GM19455 (cell line): ENCODE results near the gene ATRAID.
"Not testable (repeated sequence)": the region's sequence is repeated elsewhere in the genome, so short reads cannot be mapped to it uniquely, and the experiment has no call there.

Experiments
- ATAC-seq: cut with Tn5 transposase; IDR thresholded peaks from one replicate; pipeline ENCODE4 v1.9.1; 2021; ENCODE audit not compliant: unreplicated experiment

ATRAID gene

DNA sequence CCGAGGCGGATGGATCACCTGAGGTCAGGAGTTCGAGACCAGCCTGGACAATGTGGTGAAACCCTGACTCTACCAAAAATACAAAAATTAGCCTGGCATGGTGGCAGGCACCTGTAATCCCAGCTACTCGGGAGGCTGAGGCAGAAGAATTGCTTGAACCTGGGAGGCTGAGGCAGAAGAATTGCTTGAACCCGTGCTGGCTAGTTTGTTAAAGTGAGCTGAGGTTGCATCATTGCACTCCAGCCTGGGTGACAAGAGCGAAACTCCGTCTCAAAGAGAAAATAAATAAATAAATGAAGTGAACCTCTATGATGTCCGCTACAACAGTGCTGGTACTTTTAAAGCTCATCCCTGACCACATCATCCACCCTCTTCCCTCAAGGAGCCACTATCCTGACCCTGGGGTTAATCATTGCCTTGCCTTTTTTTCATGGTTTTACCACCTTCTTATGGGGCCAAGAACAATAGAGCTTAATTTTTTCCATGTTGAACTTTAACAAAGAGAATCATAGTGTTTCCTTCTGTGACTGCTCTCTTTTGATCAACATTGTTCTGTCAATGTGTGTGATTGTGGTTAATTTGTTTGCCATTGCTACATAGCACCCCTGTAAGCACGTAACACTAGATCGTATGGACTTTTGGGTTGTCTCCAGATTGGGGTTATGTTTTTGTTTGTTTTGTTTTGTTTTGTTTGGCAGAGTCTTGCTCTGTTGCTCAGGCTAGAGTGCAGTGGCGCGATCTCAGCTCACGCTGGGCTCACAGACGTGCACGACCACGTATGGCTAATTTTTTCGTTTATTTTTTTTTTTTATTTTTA is 17.1 kb upstream of the ATRAID start:
- no peak for ATAC-seq

DNA sequence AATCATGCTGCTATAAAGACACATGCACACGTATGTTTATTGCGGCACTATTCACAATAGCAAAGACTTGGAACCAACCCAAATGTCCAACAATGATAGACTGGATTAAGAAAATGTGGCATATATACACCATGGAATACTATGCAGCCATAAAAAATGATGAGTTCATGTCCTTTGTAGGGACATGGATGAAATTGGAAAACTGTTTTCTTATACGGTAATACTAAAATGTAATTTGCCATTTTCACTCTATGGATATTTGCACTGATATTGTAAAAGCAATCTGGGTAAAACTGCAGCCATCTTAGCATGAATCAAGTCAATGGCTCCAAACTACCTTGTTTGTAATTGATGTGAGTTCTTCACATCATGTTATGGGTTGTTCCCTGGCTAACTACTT is 16.0 kb upstream of the ATRAID start:
- ATAC-seq, result not testable (repeated sequence)

DNA sequence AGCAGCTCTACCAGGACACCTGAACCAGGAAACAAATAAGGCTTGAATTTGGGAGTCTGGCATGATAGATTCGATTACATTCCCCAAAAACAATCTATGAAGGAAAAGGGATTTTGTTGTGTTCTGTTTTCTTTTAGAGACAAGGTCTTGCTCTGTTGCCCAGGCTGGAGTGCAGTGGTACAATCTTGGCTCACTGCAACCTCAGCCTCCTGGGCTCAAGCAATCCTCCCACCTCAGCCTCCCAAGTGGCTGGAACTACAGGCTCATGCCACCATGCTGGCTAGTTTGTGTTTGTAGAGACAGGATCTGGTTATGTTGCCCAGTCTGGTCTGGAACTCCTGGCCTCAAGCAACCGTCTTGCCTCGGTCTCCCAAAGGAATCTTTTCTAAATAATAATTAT is 13.8 kb upstream of the ATRAID start:
- not testable (repeated sequence) for ATAC-seq

DNA sequence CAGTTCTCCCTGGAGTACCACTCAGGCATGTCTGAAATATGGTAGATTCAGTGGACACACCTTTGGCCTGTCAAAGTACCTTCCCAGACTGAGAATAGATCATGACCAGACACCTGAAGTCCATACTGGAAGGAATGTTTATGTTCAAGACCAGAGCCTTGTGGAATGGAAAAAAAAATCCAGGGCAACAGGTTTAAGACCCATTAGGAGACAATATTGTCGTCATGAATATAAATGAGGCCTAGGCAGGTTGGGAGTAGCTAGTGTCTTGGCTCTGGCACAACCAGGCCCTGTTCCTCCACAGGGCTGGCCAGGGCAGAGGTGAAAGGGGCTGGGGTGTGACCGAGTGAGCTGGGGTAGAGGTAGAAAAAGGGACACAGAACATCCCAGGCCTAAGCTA is 13.2 kb upstream of the ATRAID start:
- no peak for ATAC-seq

DNA sequence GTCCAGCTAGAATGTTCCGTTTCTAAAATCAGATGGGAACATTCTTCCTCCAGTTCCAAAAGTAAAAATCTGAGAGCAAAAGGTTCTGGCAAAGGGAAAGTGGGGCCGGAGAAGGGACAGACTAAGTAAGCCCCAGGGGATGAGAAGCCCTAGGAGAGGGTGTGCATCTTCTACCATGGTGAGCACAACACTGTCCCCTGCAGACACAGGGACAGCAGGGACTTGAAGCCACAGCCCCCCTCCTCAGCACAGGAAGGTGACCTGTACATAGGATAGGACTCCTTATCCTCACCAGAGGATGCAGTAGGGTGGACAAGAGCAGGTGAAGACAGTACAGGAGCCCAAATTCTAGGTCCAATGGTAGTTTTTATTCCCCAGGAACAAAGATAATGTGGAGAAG is 12.6 kb upstream of the ATRAID start:
- ATAC-seq, result no peak

DNA sequence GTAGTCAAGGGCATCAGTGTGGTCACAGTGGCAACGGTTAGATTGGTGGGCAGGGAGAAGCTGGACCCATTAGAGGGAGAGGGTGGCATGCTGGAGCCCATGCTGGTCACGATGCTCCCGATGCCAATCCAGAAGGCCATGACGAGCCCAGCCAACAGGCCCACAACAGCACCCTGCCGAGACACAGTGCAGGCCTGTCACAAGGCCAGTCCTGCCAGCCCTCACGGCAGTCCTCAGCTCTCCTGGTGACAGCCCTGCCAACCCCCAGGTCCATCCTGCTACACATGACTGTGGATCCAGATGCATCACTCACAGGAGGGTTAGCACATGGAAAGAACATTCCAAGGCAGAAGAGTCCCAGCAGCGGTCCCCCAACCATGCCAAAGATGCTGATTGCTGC is 10.2 kb upstream of the ATRAID start:
- ATAC-seq, result no peak

DNA sequence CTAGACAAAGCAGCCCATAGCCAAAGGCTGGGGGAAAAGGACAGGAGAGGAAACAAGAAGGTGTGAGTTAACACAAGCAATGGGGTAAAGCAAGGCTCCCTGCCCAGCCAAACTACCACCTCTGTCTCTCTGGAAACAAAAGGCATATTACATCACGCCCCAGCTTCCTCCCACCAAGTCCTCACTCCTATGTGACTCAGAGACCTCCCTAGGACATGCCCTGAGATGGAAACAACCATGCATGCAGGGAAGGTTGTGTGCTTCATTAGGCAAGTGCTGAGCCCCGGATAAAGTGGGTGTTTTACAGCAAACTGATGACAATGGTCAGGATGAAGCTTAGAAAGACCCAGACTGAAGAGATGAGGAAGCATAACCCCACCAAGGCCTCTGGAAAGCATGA is 9.0 kb upstream of the ATRAID start:
- no peak for ATAC-seq

DNA sequence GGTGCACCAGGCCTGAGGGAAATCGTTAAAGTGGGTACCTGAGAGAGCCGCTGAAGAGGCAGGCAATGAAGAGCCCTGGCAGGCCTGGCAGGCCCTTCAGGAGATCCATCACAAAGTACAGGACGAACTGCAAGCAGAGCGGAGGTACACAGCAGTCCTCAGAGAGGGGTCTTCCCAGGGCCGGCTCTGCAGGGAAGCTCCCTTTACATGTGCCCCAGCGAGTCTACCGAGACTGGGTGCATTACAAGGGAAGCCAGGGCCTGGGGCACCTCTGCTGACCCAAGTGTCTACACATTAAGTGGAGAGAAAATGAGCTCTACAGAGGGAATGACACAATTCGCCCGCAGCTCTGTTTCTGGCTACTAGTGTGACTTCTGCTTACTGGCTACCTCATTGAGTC is 8.1 kb upstream of the ATRAID start:
- no peak for ATAC-seq

DNA sequence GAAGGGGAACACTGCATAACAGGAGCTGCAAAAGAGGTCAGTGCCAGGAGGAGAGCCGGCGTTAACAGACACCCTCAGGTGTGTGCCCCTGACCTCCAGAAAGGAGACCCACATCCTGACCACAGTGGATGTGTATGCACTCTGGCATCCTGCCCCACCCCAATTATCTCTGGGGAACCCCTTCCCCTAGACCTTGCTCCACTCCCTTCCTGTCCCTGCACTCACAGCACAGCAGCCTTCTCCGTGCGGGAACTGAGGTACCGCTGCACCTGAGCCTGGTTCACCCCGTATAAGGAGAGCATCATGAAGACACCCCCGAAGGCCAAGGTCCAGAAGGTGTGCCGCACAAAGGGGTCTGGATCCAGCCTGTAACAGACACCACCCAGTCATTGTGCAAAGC is 7.3 kb upstream of the ATRAID start:
- ATAC-seq, result no peak

DNA sequence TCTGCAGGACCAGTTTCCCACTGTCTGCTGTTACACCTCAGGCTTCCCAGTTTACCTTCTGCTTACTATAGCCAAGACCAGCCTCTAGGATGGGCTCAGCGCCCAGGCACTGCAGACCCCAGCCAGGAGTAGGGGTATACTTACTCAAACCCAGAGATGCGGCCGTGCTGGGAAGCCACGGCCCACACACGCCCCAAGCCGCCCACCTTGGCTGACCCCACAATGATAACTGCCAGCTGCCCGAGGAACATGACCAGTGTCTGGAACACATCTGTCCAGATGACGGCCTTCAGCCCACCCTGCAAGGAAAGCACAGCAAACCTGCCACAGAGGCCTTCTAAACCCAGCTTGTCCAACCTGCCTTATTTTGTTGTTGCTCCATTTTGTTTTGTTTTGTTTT is 6.6 kb upstream of the ATRAID start:
- ATAC-seq, result no peak

DNA sequence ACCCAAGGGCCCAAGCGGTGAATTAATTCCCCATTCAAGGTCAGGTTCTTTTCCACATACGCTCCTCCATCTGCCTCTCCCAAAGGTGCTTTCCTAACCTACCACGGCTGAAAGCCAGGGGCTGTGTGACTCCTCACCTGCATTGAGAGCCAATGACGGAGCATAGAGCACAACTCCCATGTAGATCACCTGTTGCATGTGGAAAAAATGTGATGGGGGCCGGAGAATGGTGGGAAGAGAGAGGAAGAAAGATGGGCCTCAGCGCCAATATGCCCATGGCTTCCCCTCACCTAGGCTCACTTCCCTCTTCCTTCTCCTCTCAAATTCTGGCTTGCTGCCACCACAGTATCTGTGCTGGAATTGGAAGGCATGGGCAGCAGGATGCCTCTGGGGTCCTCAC is 5.5 kb upstream of the ATRAID start:
- ATAC-seq, result no peak

DNA sequence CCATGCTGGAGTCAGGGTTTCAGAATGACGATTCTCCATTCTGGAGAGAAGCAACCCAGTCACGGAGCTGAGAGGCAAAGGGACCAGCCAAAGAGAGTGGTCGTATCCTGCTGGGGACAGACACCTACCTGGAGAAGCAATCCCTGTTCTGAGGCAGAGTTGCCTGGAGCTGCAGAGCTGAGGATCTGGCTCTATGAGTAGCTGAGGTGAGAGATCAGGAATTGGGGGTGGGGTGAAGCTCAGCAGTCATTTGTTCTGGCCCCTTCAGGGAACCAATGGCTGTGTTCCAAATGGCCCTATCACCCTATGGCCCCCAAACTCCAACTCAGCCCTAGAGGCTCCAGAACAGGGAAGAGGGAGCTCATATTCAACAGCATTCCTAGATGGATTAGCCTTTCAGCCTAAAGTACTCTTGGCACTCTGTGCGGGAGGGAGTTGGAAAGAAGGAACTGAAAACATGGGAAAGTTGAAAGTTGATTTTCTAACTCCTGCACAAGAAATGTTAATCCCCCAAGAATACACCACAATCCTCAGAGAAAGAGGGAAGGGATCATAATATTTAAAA is 3.3 kb upstream of the ATRAID start:
- no peak for ATAC-seq

DNA sequence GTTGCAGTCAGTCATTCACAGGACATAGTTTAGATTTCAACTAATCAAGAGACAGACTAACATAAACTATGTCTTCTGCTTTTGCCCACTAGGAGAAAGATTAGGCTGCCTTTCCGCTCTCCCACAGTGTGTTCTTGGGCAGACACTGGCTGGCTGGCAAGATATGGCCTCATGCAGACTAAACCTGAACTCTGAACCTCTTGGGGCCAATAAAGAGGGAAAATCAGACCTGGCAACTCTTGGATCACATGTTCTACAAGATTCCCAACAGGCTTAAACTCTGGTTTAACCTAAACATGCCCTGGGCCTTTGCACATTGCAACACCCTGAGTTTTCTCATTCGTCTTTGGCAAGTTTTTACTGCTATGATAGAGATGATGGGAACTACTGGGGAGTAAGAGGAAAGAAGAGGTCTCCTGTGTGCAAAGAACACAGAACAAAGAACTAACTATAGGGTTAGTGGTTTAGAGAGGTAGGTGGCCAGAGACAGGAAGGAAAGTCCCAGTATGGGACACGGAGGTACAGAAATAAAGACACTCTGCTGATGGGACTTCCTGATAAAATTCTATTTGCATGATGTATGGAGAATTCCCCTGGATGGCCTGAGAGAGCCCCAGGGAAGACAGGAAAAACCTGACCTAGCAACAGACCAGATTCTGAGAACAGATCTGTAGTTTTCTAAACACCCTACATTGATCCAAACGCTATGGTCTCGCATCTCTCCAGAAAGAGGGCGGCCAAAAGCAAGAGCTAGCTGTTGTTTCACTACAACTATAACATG is 2.0 kb upstream of the ATRAID start:
- no peak for ATAC-seq

DNA sequence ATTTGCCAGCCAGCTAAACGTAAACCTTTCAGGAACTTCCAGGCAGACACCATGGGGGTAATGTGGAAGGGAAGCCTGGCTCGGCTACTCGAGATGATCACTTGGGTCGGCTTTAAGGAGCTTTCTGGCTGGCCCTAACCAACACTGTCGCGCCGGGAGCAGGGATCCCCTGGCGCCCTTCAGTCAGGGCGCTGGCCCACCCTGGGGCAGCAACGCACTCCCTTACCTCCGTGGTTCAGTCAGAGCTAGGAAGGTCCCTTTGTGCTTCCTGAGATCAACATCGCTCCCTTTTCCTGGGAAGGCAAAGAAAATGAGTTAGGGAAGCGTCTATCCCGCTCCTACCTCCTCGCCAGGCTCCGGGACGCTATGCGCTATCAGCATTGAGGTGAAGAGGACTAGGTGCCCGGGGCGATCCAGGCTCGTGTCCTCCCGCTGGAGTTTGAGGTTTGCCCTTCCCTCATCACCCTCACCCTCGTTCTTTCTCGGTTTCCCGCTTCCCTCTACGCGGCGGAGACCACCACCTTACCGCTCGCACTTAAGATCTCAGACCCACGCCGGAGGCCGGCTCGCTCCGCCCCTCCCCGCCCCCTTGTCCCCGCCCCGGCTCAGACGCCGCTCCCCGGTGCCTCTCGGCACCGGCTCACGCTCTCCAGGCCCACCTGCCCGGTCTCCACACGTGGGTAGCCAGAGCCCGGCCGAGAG is 449 bp upstream of the ATRAID start:
- ATAC-seq, result no peak

DNA sequence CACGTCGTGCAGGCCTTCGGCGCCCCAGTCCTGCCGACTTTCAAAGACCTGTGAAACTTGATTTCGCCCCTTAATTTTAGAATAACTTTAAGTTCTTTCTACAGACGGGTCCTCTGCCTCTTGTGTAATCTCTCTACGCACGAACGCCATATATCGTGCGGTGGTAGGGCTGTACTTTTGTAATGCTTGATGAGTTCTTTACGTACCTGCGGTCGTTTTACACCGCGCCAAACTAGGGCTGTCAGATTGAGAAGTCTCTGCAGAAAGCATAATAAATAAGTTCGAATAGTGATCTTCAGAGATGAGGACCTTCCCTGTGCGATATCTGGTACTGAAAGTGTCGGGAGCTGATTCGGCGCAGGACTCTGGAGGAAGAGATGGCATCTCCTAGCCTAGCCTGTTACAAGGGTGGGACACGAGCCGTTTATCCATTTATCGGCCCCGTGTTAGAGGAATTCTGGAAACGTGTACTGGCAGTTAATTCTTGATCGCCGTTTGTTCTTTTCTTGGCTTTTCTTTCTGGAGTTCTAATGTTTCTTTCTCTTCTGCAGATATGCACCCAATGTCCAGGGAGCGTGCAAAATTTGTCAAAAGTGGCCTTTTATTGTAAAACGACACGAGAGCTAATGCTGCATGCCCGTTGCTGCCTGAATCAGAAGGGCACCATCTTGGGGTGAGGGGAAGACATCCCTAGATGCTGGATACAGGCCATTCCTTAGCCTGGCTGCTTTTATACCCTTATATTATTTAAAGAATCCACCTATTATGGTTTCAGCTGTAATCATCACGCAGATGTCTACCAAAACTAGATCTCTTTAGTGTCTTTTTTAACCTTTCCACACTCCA is 1.0 kb downstream of the ATRAID start:
- peak; percentile 7 for ATAC-seq

DNA sequence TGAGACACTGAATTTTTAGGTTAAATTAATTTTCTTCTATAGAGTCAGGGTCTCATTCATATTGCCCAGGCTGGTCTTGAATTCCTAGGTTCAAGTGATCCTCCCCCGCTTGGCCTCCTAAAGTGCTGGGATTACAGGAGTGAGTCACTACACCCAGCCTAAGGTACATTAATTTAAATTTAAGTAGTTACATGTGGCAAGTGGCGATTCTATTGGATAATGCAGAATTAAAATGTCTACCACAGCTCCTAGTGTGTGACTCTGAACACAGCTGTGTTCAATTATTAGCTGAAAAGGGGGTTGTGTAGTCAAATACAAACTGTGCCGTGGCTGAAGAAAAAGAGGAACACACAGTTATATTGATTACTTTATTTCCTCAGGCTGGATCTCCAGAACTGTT is 3.1 kb downstream of the ATRAID start:
- no peak for ATAC-seq

DNA sequence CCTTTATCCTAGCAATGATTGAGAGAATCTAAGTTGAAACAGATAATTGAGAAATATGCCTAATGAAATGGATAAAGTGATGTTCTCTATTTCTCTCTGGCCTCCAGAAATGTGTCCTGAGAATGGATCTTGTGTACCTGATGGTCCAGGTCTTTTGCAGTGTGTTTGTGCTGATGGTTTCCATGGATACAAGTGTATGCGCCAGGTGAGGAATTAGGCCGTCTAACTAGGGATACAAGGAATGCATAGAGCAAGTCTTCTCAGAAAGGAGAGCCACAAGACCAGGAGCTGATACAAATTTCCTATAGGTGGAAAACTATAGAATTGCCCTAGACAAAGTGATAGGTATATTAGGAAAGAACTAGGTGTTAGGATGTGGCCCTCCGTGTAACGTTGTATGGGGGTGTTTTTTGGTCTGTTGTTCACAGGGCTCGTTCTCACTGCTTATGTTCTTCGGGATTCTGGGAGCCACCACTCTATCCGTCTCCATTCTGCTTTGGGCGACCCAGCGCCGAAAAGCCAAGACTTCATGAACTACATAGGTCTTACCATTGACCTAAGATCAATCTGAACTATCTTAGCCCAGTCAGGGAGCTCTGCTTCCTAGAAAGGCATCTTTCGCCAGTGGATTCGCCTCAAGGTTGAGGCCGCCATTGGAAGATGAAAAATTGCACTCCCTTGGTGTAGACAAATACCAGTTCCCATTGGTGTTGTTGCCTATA is 4.7 kb downstream of the ATRAID start:
- ATAC-seq, result no peak

DNA sequence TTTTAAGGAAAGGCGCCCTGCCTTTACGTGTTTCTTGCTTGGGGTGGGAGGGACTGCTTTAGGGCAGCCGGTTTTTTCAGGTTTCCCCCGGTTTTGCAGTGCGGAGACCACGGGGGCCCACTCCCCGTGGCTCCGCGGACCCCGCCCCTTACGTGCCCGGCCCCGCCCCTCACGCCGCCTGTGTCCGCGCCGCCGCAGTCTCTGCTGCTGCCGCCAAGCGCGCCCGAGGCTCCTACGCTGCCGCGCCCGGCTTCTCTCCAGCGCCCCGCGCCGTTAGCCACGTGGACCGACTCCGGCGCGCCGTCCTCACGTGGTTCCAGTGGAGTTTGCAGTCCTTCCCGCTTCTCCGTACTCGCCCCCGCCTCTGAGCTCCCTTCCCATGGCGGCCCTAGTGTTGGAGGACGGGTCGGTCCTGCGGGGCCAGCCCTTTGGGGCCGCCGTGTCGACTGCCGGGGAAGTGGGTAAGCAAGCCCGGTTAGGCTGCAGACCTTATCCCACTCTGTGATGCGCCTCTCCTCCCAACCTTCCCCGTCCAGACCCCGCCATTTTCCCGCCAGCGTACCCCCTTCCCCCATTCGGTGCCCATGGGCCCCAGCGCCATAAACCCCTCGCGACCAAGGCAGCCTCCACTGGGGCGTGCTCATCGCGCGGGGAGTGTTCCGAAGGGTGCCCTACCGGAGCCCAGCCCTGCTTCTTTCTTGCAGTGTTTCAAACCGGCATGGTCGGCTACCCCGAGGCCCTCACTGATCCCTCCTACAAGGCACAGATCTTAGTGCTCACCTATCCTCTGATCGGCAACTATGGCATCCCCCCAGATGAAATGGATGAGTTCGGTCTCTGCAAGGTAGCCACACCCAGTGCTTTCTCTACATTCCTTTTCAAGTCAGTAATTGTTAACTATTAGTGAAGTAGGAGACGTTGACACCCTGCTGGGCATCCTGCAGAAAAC is 5.6 kb downstream of the ATRAID start, which contains the start of gene CAD:
CAD (plus strand) TSS at position 197 of the 949 bp plus-strand sequence; CDS start at position 380, 183 bp downstream.
- peak; percentile 62 for ATAC-seq

DNA sequence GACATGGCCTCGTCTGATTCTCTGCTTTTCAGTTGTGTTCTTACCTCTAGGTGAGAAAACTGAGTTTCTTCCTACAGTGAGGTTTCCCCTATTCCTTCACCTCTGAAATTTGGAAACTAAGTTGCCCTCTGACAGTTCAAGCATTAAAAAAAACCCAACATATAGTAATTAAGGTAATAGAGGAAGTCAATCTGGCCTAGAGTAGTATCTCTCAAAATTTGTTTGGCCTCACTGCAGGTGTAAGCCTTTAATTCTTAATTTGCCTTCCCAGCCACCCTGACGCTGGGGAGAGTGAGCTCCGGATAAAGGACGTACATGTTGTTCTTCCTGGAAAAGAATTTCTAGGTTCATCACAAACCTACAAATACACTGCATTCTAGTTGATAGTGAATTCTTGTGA is 6.8 kb downstream of the ATRAID start:
- no peak for ATAC-seq
